ENCODE measurements around the gene RPEL1. TPM values are rescaled to one million over a fixed set of nuclear protein-coding genes. Genes with fewer than 3 reads are reported as not detected.

Gene RPEL1
- total RNA-seq, 1 experiment from 2014 or later, result 0.10 TPM

DNA sequence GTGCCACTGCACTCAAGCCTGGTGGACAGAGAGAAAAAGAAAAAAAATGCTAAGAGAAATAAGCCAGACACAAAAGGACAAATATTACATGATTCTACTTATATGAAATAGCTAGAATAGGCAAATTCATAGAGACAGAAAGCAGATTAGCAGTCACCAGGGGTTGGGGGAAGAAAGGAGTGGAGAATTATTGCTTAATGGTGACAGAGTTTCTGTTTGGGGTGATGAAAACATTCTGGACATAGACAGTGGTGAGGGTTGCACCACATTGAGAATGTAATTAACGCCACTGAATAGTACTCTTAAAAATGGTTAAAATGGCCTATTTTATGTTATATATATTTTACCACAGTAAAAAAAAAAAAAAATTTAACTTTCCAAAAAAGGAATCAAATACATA is 46.2 kb upstream of the RPEL1 start:
- Histone ChIP-seq H3K9me3 (ENCODE audit: control insufficient read depth in 1 of 2, insufficient read depth in 1 of 2, low read depth in 1 of 2, low read length in 2 of 2) (no peaks in the 10 kb centered on the region), H3K4me3 (replicated peaks in 1 of 2; ENCODE audit: low read depth in 1 of 2, low read length in 2 of 2) (no peak overlapping the region), H4K20me1 (ENCODE audit: insufficient read depth) (no peaks in the 10 kb centered on the region), H3K27ac (ENCODE audit: low read depth, low read length) (no peak overlapping the region), H3K4me1 (ENCODE audit: control insufficient read depth in 1 of 2, insufficient read depth in 2 of 2, low read length in 2 of 2) (peaks cover 11 to 27% of the 10 kb centered on the region in 2 experiments), H2AFZ (ENCODE audit: low read depth, low read length, poor library complexity, severe bottlenecking) (no peak overlapping the region), H3K9ac (ENCODE audit: low read length) (no peak overlapping the region), H3K36me3 (ENCODE audit: control insufficient read depth in 1 of 2, insufficient read depth in 2 of 2, low read length in 2 of 2) (no peaks in the 10 kb centered on the region), H3K4me2 (ENCODE audit: low read length) (no peak overlapping the region), H3K79me2 (ENCODE audit: insufficient read depth, low read length) (no peaks in the 10 kb centered on the region), H3K27me3 (ENCODE audit: insufficient read depth, low read length) (no peaks in the 10 kb centered on the region), H3K9me2 (ENCODE audit: insufficient read depth) (no peaks in the 10 kb centered on the region)
- no peak for DNase-seq (ENCODE audit: low read depth, low spot score)
- no TSS peak for BruUV-seq (replicated peaks)
- POLR2A ChIA-PET, result interaction anchor here (0.6 kb wide), 1 partner anchor 10 kb away, joined by 4 read pairs; no protein-coding TSS in a partner anchor
- ATAC-seq, result no peak
- CTCF ChIA-PET, result no interaction called here
- RAD21 ChIA-PET (ENCODE audit: low non-redundant PET in 1 of 2, low total read pairs in 2 of 2, uncharacterized antibody in 2 of 2, unreplicated experiment in 2 of 2), result no interaction called here
- intact Hi-C loops (cut with micrococcal nuclease), result no loop called here
- TF ChIP-seq POLR2A (IDR thresholded peaks at IDR 0.05; ENCODE audit: borderline replicate concordance, extremely low read depth, insufficient read depth, insufficient read length) (no peak), SRF (IDR thresholded peaks at IDR 0.05; ENCODE audit: low read depth) (no peak), TCF7L2 (IDR thresholded peaks at IDR 0.05; ENCODE audit: borderline replicate concordance, extremely low read depth, insufficient read depth, insufficient read length) (no peak), EGR1 (IDR thresholded peaks at IDR 0.05; ENCODE audit: low read depth) (no peak), SP1 (IDR thresholded peaks at IDR 0.05; ENCODE audit: low read depth) (no peak), SIN3A (IDR thresholded peaks at IDR 0.05; ENCODE audit: low read depth) (no peak), FOSL1 (IDR thresholded peaks at IDR 0.05; ENCODE audit: low read depth) (no peak)
- TF ChIP-seq, protein P1, sequence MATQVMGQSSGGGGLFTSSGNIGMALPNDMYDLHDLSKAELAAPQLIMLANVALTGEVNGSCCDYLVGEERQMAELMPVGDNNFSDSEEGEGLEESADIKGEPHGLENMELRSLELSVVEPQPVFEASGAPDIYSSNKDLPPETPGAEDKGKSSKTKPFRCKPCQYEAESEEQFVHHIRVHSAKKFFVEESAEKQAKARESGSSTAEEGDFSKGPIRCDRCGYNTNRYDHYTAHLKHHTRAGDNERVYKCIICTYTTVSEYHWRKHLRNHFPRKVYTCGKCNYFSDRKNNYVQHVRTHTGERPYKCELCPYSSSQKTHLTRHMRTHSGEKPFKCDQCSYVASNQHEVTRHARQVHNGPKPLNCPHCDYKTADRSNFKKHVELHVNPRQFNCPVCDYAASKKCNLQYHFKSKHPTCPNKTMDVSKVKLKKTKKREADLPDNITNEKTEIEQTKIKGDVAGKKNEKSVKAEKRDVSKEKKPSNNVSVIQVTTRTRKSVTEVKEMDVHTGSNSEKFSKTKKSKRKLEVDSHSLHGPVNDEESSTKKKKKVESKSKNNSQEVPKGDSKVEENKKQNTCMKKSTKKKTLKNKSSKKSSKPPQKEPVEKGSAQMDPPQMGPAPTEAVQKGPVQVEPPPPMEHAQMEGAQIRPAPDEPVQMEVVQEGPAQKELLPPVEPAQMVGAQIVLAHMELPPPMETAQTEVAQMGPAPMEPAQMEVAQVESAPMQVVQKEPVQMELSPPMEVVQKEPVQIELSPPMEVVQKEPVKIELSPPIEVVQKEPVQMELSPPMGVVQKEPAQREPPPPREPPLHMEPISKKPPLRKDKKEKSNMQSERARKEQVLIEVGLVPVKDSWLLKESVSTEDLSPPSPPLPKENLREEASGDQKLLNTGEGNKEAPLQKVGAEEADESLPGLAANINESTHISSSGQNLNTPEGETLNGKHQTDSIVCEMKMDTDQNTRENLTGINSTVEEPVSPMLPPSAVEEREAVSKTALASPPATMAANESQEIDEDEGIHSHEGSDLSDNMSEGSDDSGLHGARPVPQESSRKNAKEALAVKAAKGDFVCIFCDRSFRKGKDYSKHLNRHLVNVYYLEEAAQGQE (IDR thresholded peaks at IDR 0.05; ENCODE audit: low read depth), result no peak

All from HCT116 (cell line).